ENCODE data around the gene EFCAB14.

- TF ChIP-seq POLR2AphosphoS5 (IDR thresholded peaks at IDR 0.05) (no peak), CTCF (IDR thresholded peaks at IDR 0.05) (no peak), EP300 (IDR thresholded peaks at IDR 0.05) (no peak)
Measured at GRCh38 chr1:46637444-46638083, 81.3 kb downstream of the EFCAB14 start.

All from upper lobe of left lung (tissue), 4 donors.